Right lobe of liver (tissue), 4 donors: Measurements from ENCODE around the gene MYO9A.

Experiments used
- POLR2A ChIP-seq: fragments of 450-650 bp; IDR thresholded peaks from one replicate; pipeline ENCODE4 v1.6.1; 2017; ENCODE audit warnings: antibody characterized with exemption, mild to moderate bottlenecking
- TF ChIP-seq, protein P1 (sequence below), 4 donors: fragments of 200-600 bp in 3 of 4; fragments of 450-650 bp in 1 of 4; IDR thresholded peaks; one replicate each; pipeline versions ENCODE4 v1.5.1 to v1.8.0; 2016 to 2022; ENCODE audit warnings: antibody characterized with exemption in 4 of 4, mild to moderate bottlenecking in 2 of 4
- donor health status: DM: no; HTN: no; CAD: no.
- donor health status: DM: no; HTN: no; CAD: no.
- donor health status: DM: no; HTN: yes; CAD: no.

- TF ChIP-seq, protein P1, sequence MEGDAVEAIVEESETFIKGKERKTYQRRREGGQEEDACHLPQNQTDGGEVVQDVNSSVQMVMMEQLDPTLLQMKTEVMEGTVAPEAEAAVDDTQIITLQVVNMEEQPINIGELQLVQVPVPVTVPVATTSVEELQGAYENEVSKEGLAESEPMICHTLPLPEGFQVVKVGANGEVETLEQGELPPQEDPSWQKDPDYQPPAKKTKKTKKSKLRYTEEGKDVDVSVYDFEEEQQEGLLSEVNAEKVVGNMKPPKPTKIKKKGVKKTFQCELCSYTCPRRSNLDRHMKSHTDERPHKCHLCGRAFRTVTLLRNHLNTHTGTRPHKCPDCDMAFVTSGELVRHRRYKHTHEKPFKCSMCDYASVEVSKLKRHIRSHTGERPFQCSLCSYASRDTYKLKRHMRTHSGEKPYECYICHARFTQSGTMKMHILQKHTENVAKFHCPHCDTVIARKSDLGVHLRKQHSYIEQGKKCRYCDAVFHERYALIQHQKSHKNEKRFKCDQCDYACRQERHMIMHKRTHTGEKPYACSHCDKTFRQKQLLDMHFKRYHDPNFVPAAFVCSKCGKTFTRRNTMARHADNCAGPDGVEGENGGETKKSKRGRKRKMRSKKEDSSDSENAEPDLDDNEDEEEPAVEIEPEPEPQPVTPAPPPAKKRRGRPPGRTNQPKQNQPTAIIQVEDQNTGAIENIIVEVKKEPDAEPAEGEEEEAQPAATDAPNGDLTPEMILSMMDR (IDR thresholded peaks at IDR 0.05): no peak
- TF ChIP-seq POLR2A: no peak
Measured at GRCh38 chr15:72047020-72047419, 70.9 kb downstream of the MYO9A start.
